GM23338 (cell line): Measurements from ENCODE around the gene MRM2. TPM values are rescaled to one million over a fixed set of nuclear protein-coding genes. Genes with fewer than 3 reads are reported as not detected.

Experiments
- ATAC-seq: fragments of 200-7000 bp; cut with Tn5 transposase; 3 replicates; pipeline ENCODE4 v1.9.1; 2020
- DNase-seq: peaks from one replicate; pipeline ENCODE4 v3.0.0-alpha.2; 2015; ENCODE audit warnings: low spot score
- H2AFZ ChIP-seq: fragments of 200-600 bp; sonication (generic); 2 replicates; pipeline ENCODE4 v1.8.0; 2016; ENCODE audit warnings: antibody characterized with exemption, mild to moderate bottlenecking, moderate library complexity
- H3F3A ChIP-seq: fragments of 200-600 bp; sonication (generic); replicated peaks from 2 replicates; pipeline ENCODE4 v1.8.0; 2017; ENCODE audit warnings: antibody characterized with exemption, mixed run types, low read depth
- H3K27ac ChIP-seq: fragments of 200-600 bp; sonication (generic); 2 replicates; pipeline ENCODE4 v1.6.1; 2016; ENCODE audit warnings: low read depth
- H3K27me3 ChIP-seq: fragments of 200-600 bp; sonication (generic); 2 replicates; pipeline ENCODE4 v1.8.0; 2016; ENCODE audit warnings: mild to moderate bottlenecking, mixed run types, moderate library complexity; ENCODE audit not compliant: insufficient read depth
- H3K36me3 ChIP-seq: fragments of 200-600 bp; sonication (generic); 2 replicates; pipeline ENCODE4 v1.8.0; 2016; ENCODE audit warnings: mild to moderate bottlenecking; ENCODE audit not compliant: insufficient read depth
- H3K4me1 ChIP-seq: fragments of 200-600 bp; sonication (generic); 2 replicates; pipeline ENCODE4 v1.8.0; 2016; ENCODE audit warnings: mild to moderate bottlenecking, moderate library complexity; ENCODE audit not compliant: insufficient read depth
- H3K4me2 ChIP-seq: fragments of 200-600 bp; sonication (generic); 2 replicates; pipeline ENCODE4 v1.7.1; 2017; ENCODE audit warnings: mixed run types
- H3K4me3 ChIP-seq: fragments of 200-600 bp; sonication (generic); 2 replicates; pipeline ENCODE4 v1.6.1; 2016; ENCODE audit warnings: mixed run types
- H3K79me2 ChIP-seq: fragments of 200-600 bp; sonication (generic); replicated peaks from 2 replicates; pipeline ENCODE4 v1.8.0; 2017; ENCODE audit warnings: mild to moderate bottlenecking; ENCODE audit not compliant: insufficient read depth
- H3K9me2 ChIP-seq: fragments of 200-600 bp; sonication (generic); 2 replicates; pipeline ENCODE4 v1.8.0; 2017; ENCODE audit not compliant: insufficient read depth
- H4K20me1 ChIP-seq: fragments of 200-600 bp; sonication (generic); replicated peaks from 2 replicates; pipeline ENCODE4 v1.8.0; 2017; ENCODE audit warnings: mild to moderate bottlenecking; ENCODE audit not compliant: insufficient read depth
- H3K27ac Mint-ChIP-seq: 2 replicates; pipeline ENCODE4 v1.8.0; 2020; ENCODE audit warnings: inconsistent platforms, mild to moderate bottlenecking, moderate library complexity, mixed read lengths
- H3K27me3 Mint-ChIP-seq: 3 replicates; pipeline ENCODE4 v1.8.0; 2022; ENCODE audit warnings: low read depth, mild to moderate bottlenecking, moderate library complexity, mixed read lengths, inconsistent platforms; ENCODE audit not compliant: insufficient read depth, poor library complexity
- H3K36me3 Mint-ChIP-seq: 3 replicates; pipeline ENCODE4 v1.8.0; 2021; ENCODE audit warnings: low read depth, mild to moderate bottlenecking, inconsistent platforms, moderate library complexity, mixed read lengths
- H3K4me1 Mint-ChIP-seq: 3 replicates; pipeline ENCODE4 v1.8.0; 2020; ENCODE audit warnings: mild to moderate bottlenecking, inconsistent platforms, mixed read lengths
- H3K4me3 Mint-ChIP-seq: 3 replicates; pipeline ENCODE4 v1.8.0; 2021; ENCODE audit warnings: moderate library complexity, mild to moderate bottlenecking, inconsistent platforms, mixed read lengths
- H3K9me3 Mint-ChIP-seq: 3 replicates; pipeline ENCODE4 v1.8.0; 2020; ENCODE audit warnings: moderate library complexity, mild to moderate bottlenecking, inconsistent platforms, mixed read lengths
- CREB1 ChIP-seq: fragments of 250-450 bp; sonication (Bioruptor Pico); IDR thresholded peaks from 2 replicates; pipeline ENCODE4 v1.5.0; 2020; ENCODE audit warnings: low read depth, mild to moderate bottlenecking, moderate library complexity
- EZH2 ChIP-seq: fragments of 200-600 bp; sonication (generic); IDR thresholded peaks from one replicate; pipeline ENCODE4 v1.8.0; 2017; ENCODE audit warnings: antibody characterized with exemption, mild to moderate bottlenecking, low read depth; ENCODE audit not compliant: unreplicated experiment
- EZH2phosphoT487 ChIP-seq: fragments of 200-600 bp; sonication (generic); IDR thresholded peaks from one replicate; pipeline ENCODE4 v1.8.1; 2018; ENCODE audit warnings: antibody characterized with exemption; ENCODE audit not compliant: unreplicated experiment
- JUNB ChIP-seq: IDR thresholded peaks from one replicate; pipeline ENCODE4 v1.6.1; 2016; ENCODE audit warnings: antibody characterized with exemption; ENCODE audit not compliant: unreplicated experiment
- NANOG ChIP-seq: IDR thresholded peaks from 2 replicates; pipeline ENCODE4 v1.6.1; 2016; ENCODE audit warnings: antibody characterized with exemption, borderline replicate concordance
- POLR2AphosphoS5 ChIP-seq: IDR thresholded peaks from 2 replicates; pipeline ENCODE4 v1.6.1; 2016; ENCODE audit warnings: antibody characterized with exemption, low read depth
- STAT1 ChIP-seq: IDR thresholded peaks from one replicate; pipeline ENCODE4 v1.6.1; 2016; ENCODE audit warnings: antibody characterized with exemption; ENCODE audit not compliant: unreplicated experiment
- ZNF114 ChIP-seq: fragments of 250-450 bp; sonication (Bioruptor Pico); IDR thresholded peaks from 2 replicates; pipeline ENCODE4 v1.5.0; 2020; ENCODE audit warnings: mild to moderate bottlenecking, moderate library complexity
- ZNF331 ChIP-seq: fragments of 250-450 bp; sonication (Bioruptor Pico); IDR thresholded peaks from 2 replicates; pipeline ENCODE4 v1.5.0; 2020; ENCODE audit warnings: low read depth, mild to moderate bottlenecking, moderate library complexity
- polyA plus RNA-seq: library from polyadenylated mRNA; unstranded; fragments of >200 nt; fragmentation: Nextera tagmentation; extraction: Ambion mirVana; gene quantifications from 2 replicates; pipeline ENCODE4 v1.2.1, GENCODE V29; 2016
- total RNA-seq: library from RNA; depleted of rRNA; stranded (reverse); fragments of >200 nt; shearing (Covaris generic); gene quantifications from 2 replicates; pipeline ENCODE4 v1.2.3, GENCODE V29; 2014
- TF ChIP-seq, protein P1 (sequence below): fragments of 250-450 bp; sonication (Bioruptor Pico); IDR thresholded peaks from 2 replicates; pipeline ENCODE4 v1.5.0; 2020; ENCODE audit warnings: mild to moderate bottlenecking, moderate library complexity
- TF ChIP-seq, protein P2 (sequence below): IDR thresholded peaks from one replicate; pipeline ENCODE4 v1.6.1; 2018; ENCODE audit warnings: antibody characterized with exemption; ENCODE audit not compliant: unreplicated experiment
- TF ChIP-seq, protein P3 (sequence below), 2 experiments: fragments of 200-600 bp in 1 of 2; sonication (generic) in 1 of 2; conservative IDR thresholded peaks; 2 replicates each; pipeline versions ENCODE4 v1.5.1 to v1.6.1; 2016 to 2017; ENCODE audit warnings: antibody characterized with exemption in 2 of 2, low read depth in 2 of 2, mild to moderate bottlenecking in 2 of 2, moderate library complexity in 1 of 2
- TF ChIP-seq, protein P4 (sequence below): IDR thresholded peaks from 2 replicates; pipeline ENCODE4 v1.6.1; 2016; ENCODE audit warnings: antibody characterized with exemption

MRM2 gene
- total and polyA plus RNA-seq, 2 experiments from 2014 or later = 30.0 to 37.8 TPM

DNA sequence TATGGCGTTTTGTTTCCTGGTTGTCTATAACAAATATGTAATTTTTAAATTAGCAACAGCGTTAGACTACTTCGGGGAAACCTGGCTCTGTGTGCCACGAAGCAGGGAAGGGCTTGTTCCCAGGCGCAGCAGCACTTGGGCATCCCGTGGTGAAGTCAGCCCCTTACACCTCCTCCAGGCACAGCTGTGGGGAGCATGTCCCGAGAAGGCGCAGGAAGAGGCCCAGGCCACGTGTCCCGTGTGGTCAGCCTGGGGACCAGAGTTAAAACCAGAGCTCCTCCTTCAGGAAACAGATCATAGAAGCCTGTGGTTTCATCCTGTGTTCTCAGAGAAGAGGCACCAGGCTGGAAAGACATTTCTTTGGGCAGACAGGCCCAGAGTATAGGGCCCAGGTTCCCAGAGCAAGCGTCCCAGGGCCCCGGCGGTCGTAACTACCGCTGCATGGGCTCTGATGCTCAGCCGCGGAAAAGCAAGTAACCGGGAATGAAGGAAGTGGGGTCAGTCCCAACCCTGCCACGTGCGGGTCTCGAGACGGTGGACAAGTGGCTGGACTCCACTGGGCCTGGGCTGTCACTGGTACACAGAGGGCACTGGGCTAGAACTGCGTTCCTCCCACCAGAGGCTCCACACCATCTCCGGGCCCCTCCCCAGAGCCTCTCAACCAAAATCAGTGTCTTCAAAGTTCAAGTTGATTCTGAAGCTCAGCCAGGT, 7.1 kb upstream of the MRM2 start:
- H3K9me3 Mint-ChIP-seq = no peaks in the 10 kb centered on the region
- Histone ChIP-seq H3K36me3 (no peaks in the 10 kb centered on the region; the same call in 1 of the 2 replicates), H3K27me3 (no peaks in the 10 kb centered on the region), H4K20me1 (no peaks in the 10 kb centered on the region; the same call in 1 of the 2 replicates), H3K4me3 (no peak overlapping the region), H2AFZ (no peak overlapping the region), H3F3A (no peaks in the 10 kb centered on the region), H3K9me2 (no peaks in the 10 kb centered on the region), H3K79me2 (peaks cover under 1% of the 10 kb centered on the region; the same call in 1 of the 2 replicates), H3K27ac (0 out of 2 replicates have a peak overlapping the region, but pooled peaks have one; percentile 30), H3K4me1 (no peaks in the 10 kb centered on the region), H3K4me2 (no peak overlapping the region)
- H3K36me3 Mint-ChIP-seq = peaks cover 21% of the 10 kb centered on the region
- TF ChIP-seq JUNB (no peak), EZH2phosphoT487 (no peak), ZNF114 (CRISPR knock-in tag) (no peak), STAT1 (no peak), CREB1 (CRISPR knock-in tag) (no peak), NANOG (no peak), POLR2AphosphoS5 (no peak), ZNF331 (CRISPR knock-in tag) (no peak), EZH2 (no peak)
- TF ChIP-seq, protein P1, sequence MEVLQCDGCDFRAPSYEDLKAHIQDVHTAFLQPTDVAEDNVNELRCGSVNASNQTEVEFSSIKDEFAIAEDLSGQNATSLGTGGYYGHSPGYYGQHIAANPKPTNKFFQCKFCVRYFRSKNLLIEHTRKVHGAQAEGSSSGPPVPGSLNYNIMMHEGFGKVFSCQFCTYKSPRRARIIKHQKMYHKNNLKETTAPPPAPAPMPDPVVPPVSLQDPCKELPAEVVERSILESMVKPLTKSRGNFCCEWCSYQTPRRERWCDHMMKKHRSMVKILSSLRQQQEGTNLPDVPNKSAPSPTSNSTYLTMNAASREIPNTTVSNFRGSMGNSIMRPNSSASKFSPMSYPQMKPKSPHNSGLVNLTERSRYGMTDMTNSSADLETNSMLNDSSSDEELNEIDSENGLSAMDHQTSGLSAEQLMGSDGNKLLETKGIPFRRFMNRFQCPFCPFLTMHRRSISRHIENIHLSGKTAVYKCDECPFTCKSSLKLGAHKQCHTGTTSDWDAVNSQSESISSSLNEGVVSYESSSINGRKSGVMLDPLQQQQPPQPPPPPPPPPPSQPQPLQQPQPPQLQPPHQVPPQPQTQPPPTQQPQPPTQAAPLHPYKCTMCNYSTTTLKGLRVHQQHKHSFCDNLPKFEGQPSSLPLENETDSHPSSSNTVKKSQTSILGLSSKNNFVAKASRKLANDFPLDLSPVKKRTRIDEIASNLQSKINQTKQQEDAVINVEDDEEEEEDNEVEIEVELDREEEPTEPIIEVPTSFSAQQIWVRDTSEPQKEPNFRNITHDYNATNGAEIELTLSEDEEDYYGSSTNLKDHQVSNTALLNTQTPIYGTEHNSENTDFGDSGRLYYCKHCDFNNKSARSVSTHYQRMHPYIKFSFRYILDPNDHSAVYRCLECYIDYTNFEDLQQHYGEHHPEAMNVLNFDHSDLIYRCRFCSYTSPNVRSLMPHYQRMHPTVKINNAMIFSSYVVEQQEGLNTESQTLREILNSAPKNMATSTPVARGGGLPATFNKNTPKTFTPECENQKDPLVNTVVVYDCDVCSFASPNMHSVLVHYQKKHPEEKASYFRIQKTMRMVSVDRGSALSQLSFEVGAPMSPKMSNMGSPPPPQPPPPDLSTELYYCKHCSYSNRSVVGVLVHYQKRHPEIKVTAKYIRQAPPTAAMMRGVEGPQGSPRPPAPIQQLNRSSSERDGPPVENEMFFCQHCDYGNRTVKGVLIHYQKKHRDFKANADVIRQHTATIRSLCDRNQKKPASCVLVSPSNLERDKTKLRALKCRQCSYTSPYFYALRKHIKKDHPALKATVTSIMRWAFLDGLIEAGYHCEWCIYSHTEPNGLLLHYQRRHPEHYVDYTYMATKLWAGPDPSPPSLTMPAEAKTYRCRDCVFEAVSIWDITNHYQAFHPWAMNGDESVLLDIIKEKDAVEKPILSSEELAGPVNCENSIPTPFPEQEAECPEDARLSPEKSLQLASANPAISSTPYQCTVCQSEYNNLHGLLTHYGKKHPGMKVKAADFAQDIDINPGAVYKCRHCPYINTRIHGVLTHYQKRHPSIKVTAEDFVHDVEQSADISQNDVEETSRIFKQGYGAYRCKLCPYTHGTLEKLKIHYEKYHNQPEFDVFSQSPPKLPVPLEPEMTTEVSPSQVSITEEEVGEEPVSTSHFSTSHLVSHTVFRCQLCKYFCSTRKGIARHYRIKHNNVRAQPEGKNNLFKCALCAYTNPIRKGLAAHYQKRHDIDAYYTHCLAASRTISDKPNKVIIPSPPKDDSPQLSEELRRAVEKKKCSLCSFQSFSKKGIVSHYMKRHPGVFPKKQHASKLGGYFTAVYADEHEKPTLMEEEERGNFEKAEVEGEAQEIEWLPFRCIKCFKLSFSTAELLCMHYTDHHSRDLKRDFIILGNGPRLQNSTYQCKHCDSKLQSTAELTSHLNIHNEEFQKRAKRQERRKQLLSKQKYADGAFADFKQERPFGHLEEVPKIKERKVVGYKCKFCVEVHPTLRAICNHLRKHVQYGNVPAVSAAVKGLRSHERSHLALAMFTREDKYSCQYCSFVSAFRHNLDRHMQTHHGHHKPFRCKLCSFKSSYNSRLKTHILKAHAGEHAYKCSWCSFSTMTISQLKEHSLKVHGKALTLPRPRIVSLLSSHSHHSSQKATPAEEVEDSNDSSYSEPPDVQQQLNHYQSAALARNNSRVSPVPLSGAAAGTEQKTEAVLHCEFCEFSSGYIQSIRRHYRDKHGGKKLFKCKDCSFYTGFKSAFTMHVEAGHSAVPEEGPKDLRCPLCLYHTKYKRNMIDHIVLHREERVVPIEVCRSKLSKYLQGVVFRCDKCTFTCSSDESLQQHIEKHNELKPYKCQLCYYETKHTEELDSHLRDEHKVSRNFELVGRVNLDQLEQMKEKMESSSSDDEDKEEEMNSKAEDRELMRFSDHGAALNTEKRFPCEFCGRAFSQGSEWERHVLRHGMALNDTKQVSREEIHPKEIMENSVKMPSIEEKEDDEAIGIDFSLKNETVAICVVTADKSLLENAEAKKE (CRISPR knock-in tag) = no peak
- TF ChIP-seq, protein P2, sequence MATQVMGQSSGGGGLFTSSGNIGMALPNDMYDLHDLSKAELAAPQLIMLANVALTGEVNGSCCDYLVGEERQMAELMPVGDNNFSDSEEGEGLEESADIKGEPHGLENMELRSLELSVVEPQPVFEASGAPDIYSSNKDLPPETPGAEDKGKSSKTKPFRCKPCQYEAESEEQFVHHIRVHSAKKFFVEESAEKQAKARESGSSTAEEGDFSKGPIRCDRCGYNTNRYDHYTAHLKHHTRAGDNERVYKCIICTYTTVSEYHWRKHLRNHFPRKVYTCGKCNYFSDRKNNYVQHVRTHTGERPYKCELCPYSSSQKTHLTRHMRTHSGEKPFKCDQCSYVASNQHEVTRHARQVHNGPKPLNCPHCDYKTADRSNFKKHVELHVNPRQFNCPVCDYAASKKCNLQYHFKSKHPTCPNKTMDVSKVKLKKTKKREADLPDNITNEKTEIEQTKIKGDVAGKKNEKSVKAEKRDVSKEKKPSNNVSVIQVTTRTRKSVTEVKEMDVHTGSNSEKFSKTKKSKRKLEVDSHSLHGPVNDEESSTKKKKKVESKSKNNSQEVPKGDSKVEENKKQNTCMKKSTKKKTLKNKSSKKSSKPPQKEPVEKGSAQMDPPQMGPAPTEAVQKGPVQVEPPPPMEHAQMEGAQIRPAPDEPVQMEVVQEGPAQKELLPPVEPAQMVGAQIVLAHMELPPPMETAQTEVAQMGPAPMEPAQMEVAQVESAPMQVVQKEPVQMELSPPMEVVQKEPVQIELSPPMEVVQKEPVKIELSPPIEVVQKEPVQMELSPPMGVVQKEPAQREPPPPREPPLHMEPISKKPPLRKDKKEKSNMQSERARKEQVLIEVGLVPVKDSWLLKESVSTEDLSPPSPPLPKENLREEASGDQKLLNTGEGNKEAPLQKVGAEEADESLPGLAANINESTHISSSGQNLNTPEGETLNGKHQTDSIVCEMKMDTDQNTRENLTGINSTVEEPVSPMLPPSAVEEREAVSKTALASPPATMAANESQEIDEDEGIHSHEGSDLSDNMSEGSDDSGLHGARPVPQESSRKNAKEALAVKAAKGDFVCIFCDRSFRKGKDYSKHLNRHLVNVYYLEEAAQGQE = no peak
- TF ChIP-seq, protein P3, sequence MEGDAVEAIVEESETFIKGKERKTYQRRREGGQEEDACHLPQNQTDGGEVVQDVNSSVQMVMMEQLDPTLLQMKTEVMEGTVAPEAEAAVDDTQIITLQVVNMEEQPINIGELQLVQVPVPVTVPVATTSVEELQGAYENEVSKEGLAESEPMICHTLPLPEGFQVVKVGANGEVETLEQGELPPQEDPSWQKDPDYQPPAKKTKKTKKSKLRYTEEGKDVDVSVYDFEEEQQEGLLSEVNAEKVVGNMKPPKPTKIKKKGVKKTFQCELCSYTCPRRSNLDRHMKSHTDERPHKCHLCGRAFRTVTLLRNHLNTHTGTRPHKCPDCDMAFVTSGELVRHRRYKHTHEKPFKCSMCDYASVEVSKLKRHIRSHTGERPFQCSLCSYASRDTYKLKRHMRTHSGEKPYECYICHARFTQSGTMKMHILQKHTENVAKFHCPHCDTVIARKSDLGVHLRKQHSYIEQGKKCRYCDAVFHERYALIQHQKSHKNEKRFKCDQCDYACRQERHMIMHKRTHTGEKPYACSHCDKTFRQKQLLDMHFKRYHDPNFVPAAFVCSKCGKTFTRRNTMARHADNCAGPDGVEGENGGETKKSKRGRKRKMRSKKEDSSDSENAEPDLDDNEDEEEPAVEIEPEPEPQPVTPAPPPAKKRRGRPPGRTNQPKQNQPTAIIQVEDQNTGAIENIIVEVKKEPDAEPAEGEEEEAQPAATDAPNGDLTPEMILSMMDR (conservative IDR thresholded peaks at IDR 0.05; ENCODE audit: low read depth in 2 of 2) = no peak
- TF ChIP-seq, protein P4, sequence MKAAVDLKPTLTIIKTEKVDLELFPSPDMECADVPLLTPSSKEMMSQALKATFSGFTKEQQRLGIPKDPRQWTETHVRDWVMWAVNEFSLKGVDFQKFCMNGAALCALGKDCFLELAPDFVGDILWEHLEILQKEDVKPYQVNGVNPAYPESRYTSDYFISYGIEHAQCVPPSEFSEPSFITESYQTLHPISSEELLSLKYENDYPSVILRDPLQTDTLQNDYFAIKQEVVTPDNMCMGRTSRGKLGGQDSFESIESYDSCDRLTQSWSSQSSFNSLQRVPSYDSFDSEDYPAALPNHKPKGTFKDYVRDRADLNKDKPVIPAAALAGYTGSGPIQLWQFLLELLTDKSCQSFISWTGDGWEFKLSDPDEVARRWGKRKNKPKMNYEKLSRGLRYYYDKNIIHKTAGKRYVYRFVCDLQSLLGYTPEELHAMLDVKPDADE = no peak
- H3K4me1 Mint-ChIP-seq = peaks cover 3% of the 10 kb centered on the region; the same call in 2 of the 3 replicates
- no peak overlapping the region for H3K4me3 Mint-ChIP-seq
- peak; percentile 52 for DNase-seq
- peaks cover 14% of the 10 kb centered on the region for H3K27me3 Mint-ChIP-seq
- H3K27ac Mint-ChIP-seq = no peak overlapping the region
- peak; percentile 5; the same call in 1 of the 3 replicates for ATAC-seq
